Cardiac fibroblast (primary cell): ENCODE data around the gene CRACDL.

Source experiments
- DNase-seq, 2 donors: peaks; one replicate each; pipeline versions ENCODE4 v3.0.0 to v3.0.0-alpha.2; 2010; ENCODE audit warnings: low read depth in 2 of 2
- H3K4me3 ChIP-seq, 2 donors: replicated peaks in 1 of 2; 1 replicate in 1 of 2; 2 replicates in 1 of 2; pipeline ENCODE4 v1.5.1; 2011; ENCODE audit warnings: low read depth in 2 of 2, low read length in 2 of 2, mild to moderate bottlenecking in 2 of 2, moderate library complexity in 1 of 2
- TF ChIP-seq, protein P1 (sequence below): IDR thresholded peaks from one replicate; pipeline ENCODE4 v1.5.1; 2011; ENCODE audit warnings: low read depth, mild to moderate bottlenecking, low read length, inconsistent platforms

The CRACDL gene

DNA sequence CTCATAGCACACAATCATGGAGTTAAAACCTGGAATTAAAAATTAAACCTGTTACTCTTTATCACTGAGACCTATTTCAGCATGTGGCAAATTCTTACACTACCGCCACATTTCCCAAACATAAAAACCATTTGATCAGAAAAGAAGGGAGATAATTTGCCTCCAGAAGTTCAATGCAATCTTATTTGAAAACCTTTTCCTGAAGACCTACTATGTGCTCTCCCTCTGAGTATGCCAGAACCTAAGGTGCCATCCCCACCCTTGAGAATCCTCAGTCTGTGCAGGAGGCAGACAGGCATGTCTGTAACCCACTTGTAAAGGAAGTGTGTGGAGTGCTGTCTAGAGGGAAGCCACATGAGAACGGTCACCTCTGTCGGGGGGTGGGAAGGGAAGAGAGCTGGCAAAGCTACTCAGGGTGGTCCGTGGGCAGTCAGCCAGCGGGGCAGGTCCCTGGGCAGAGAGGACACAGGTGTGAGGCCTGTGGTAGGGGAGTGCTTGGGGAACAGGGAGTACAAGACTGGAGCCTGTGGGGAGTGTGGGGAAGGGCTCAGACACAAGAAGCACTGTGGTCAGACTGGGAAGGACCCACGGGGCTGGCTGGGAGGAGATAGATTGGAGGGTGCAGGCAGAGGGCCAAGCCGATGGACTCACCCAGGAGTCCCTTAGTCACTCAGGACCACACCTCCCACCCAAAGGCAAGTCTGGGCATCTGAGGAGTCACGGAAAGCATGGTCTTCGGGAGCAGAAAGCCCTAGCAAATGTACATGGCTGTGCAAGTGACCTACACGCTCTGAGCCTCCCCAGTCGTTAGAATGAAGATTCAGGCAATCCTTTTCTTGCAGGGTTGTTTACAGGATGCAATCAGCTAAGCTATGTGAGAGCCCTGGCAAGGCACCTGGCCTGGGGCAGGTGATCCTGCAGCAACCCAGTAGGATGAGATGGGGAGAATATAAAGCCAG is 22.8 kb downstream of the CRACDL start:
- peak in 1 of 2 donors; percentile 70 for DNase-seq
- no peak overlapping the region for H3K4me3 ChIP-seq
- TF ChIP-seq, protein P1, sequence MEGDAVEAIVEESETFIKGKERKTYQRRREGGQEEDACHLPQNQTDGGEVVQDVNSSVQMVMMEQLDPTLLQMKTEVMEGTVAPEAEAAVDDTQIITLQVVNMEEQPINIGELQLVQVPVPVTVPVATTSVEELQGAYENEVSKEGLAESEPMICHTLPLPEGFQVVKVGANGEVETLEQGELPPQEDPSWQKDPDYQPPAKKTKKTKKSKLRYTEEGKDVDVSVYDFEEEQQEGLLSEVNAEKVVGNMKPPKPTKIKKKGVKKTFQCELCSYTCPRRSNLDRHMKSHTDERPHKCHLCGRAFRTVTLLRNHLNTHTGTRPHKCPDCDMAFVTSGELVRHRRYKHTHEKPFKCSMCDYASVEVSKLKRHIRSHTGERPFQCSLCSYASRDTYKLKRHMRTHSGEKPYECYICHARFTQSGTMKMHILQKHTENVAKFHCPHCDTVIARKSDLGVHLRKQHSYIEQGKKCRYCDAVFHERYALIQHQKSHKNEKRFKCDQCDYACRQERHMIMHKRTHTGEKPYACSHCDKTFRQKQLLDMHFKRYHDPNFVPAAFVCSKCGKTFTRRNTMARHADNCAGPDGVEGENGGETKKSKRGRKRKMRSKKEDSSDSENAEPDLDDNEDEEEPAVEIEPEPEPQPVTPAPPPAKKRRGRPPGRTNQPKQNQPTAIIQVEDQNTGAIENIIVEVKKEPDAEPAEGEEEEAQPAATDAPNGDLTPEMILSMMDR: no peak

GRCh38 chr2:98912221-98912851 is 23.7 kb downstream of the CRACDL start:
- TF ChIP-seq, protein P1: no peak
- DNase-seq: peak; percentile 86 to 88

GRCh38 chr2:98911376-98912154 is 24.5 kb downstream of the CRACDL start:
- peak; percentile 30 to 68 for DNase-seq
- H3K4me3 ChIP-seq: no peak overlapping the region
- TF ChIP-seq, protein P1: no peak

More at GRCh38 chr2:98912221-98912851, 23.7 kb downstream of the CRACDL start:
- no peak overlapping the region for H3K4me3 ChIP-seq

GRCh38 chr2:98911126-98911375 is 25.0 kb downstream of the CRACDL start:
- no peak overlapping the region for H3K4me3 ChIP-seq
- DNase-seq: no peak
- TF ChIP-seq, protein P1: no peak

DNA sequence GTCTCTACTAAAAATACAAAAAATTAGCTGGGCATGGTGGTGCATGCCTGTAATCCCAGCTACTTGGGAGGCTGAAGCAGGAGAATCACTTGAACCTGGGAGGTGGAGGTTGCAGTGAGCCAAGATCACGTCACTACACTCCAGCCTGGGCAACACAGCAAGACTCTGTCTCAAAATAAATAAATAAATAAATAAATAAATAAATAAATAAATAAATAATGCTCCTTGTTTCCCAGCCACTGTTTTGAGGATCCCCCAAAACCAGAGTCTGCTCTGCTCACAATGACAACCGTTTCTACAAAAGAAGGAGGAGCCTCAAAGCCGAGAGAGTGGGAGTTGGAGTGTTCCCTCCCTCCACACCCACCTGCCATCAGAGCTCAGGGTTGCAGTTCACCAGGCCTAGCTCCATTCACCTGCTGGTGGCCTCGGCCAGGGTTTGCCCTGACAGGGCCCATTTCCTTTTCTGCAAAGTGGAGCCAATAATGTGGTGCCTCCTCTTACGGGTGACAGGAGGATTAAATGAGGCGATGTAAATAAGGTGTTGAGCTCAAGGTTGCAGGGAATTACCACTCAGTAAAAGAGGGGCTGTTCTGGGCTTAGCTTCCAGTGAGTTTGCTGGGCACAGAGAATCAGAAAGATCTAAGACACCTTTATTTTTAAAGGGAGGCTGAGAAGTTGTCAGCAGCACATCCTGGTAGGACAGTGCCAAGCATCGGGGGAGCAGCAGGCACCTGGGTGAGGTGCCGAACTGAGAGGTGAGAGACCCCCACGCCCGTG is 25.5 kb downstream of the CRACDL start:
- TF ChIP-seq, protein P1: no peak

More for the DNA sequence above, 25.5 kb downstream of the CRACDL start:
- H3K4me3 ChIP-seq: no peak overlapping the region
- DNase-seq: no peak
